ENCODE data around the gene KRT15.

Gene KRT15

DNA sequence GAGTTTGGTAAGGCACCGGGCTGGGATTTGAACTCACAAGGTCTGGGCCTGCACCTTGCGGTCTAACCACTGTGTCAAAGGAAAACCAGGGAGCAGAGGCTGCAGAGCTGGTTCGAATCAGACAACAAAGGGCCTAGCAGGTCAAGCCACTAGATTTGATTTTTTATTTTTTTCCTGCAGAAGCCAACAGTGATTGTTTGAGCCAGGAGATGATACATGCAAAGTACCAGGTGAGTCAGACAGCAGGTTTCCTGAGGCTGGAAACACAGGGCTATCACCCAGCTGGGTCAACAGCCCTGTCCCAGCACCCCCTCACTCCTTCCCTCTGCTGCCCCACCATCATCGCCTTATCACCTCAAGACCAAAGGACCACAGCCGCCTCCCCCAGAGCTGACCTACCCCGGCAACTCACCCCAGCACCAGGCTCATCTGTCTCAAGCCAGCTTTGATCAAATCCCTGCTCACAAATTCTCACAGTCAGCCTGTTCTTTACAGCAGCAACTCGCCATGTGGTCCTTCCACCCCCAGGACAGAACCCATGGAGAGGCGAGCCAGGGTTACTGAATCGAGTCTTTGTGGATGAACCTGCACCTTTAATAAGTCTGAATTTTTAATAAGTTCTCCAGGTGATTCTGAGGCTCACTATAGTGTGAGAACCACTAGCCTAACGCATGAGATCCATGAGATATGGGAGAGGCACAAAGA is 22.4 kb upstream of the KRT15 start:
- DNase-seq (ENCODE audit: low read depth, low spot score) = no peak
- POLR2A ChIA-PET = interaction anchor here (1.2 kb wide), 1 partner anchor 147 kb away, joined by 5 read pairs; the partner anchor contains the start of gene EIF1

DNA sequence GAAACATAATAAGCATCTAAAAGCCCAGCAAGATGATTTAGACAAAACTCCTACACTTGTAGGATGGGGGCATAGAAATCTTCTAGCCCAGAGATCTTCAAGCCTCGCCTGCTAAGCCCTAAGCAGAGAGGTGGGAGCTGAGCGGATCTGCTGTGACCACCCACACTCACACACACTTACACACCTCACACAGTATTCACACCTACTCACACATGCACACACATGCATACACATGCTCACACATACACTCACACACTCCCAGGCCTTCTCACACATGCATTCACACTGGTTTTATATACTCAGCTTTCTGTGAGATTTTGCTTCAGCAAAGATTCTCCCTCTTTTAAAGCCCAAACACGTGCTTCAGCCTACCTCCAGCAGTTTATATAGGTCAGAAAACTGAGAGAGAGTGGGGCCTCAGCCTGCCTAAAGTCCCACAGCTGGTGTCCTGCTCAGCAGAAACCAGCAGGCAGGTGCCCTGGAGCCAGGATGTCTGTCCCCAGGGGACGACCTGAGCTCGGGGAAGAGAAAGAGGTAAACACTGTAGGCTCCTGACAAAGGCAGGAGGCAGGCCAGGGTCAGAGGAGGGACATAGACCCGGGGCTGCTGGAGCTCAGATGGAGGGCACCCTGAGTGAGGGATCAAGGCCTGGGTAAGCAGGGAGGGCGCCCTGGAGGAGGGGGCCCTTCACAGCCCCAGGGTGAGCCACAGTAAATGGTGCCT is 21.4 kb upstream of the KRT15 start:
- no peak for DNase-seq (ENCODE audit: low read depth, low spot score)
- TF ChIP-seq, protein P1, sequence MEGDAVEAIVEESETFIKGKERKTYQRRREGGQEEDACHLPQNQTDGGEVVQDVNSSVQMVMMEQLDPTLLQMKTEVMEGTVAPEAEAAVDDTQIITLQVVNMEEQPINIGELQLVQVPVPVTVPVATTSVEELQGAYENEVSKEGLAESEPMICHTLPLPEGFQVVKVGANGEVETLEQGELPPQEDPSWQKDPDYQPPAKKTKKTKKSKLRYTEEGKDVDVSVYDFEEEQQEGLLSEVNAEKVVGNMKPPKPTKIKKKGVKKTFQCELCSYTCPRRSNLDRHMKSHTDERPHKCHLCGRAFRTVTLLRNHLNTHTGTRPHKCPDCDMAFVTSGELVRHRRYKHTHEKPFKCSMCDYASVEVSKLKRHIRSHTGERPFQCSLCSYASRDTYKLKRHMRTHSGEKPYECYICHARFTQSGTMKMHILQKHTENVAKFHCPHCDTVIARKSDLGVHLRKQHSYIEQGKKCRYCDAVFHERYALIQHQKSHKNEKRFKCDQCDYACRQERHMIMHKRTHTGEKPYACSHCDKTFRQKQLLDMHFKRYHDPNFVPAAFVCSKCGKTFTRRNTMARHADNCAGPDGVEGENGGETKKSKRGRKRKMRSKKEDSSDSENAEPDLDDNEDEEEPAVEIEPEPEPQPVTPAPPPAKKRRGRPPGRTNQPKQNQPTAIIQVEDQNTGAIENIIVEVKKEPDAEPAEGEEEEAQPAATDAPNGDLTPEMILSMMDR (IDR thresholded peaks at IDR 0.05; ENCODE audit: insufficient read depth, low read length, missing control alignments) = no peak
- CTCF ChIA-PET = interaction anchor here (0.8 to 3.7 kb wide), 8 partner anchors 10 to 923 kb away, joined by 3 to 38 read pairs (median 8); no protein-coding TSS in a partner anchor

More for the DNA sequence above, 22.4 kb upstream of the KRT15 start:
- TF ChIP-seq, protein P1 (IDR thresholded peaks at IDR 0.05; ENCODE audit: insufficient read depth, low read length, missing control alignments) = no peak
- CTCF ChIA-PET = interaction anchor here (0.7 to 3.7 kb wide), 9 partner anchors 9 to 924 kb away, joined by 3 to 38 read pairs (median 4); no protein-coding TSS in a partner anchor
- H3K4me3 ChIP-seq (ENCODE audit: low read depth, low read length) = no peak overlapping the region

DNA sequence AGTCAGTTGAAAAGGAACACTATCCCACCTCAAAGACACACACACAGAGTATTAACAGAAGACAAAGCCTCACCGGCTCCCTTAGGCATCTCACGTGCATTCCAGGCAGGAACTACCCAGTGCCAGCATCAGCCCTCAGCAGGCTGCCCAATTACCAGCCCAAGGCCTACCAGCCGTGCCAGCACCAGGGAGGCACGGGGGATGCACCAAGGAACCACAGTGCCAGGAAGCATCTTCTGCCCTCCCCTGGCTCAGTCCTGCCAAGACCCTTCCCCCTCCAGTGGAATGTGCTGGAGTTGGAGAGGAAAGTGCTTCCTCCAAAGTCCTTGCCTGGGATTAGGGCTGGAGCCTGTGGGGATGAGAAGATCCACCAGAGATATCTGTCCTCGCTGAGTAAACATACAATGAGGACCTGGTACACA is 20.4 kb upstream of the KRT15 start:
- no peak for DNase-seq (ENCODE audit: low read depth, low spot score)
- TF ChIP-seq, protein P1 (IDR thresholded peaks at IDR 0.05; ENCODE audit: insufficient read depth, low read length, missing control alignments) = no peak
- no peak overlapping the region for H3K4me3 ChIP-seq (ENCODE audit: low read depth, low read length)
- ChIA-PET POLR2A (interaction anchor here (0.9 to 1.0 kb wide), 3 partner anchors 9 to 12 kb away, joined by 3 to 6 read pairs (median 3); partner anchors contain the start of gene KRT19), CTCF (interaction anchor here (0.7 to 2.3 kb wide), 6 partner anchors 9 to 124 kb away, joined by 3 to 29 read pairs (median 5); no protein-coding TSS in a partner anchor)

More for the DNA sequence above, 21.4 kb upstream of the KRT15 start:
- POLR2A ChIA-PET = no interaction called here
- H3K4me3 ChIP-seq (ENCODE audit: low read depth, low read length) = no peak overlapping the region

DNA sequence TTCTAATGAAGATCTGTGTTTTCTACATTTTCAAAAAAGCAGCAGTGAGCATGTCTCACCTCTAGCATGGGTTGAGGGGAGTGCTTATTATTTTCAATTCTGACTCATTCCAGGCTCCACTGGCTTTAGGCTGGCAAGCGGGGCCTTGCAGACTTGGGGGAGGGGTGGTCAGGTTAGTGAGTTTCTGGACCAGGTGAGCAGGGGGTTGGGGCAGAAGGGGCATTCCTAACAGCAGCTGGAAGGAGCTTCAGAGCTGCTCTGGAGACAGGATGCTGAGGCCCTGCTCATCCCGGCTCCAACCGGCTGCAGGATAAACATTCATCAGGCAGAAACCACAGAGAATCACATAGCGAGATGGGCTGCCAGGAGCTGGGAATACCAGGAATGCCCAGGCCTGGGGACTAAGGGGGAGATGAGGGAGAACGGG is 19.9 kb upstream of the KRT15 start:
- H3K4me3 ChIP-seq (ENCODE audit: low read depth, low read length) = no peak overlapping the region
- ChIA-PET CTCF (interaction anchor here (0.7 to 2.3 kb wide), 6 partner anchors 9 to 125 kb away, joined by 3 to 29 read pairs (median 5); no protein-coding TSS in a partner anchor), POLR2A (interaction anchor here (0.9 to 1.0 kb wide), 3 partner anchors 8 to 12 kb away, joined by 3 to 6 read pairs (median 3); partner anchors contain the start of gene KRT19)
- TF ChIP-seq, protein P1 (IDR thresholded peaks at IDR 0.05; ENCODE audit: insufficient read depth, low read length, missing control alignments) = no peak
- no peak for DNase-seq (ENCODE audit: low read depth, low spot score)

DNA sequence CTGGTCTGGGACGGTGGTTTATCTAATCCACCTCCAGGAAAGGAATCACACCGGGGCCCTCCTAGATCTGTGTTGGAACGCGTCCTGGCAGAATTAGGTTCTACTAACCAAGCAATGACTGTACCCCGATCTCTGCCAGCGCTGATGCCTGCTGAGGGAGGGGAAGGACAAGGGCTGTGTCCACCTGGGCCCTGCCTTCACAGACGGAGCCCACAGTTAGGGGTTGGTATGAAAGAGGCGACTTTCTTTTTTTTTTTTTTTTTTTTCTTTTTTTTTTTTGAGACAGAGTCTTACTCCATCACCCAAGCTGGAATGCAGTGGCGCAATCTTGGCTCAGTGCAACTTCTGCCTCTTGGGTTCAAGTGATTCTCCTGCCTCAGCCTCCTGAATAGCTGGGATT is 19.3 kb upstream of the KRT15 start:
- TF ChIP-seq, protein P1 (IDR thresholded peaks at IDR 0.05; ENCODE audit: insufficient read depth, low read length, missing control alignments) = no peak

More for the DNA sequence above, 19.3 kb upstream of the KRT15 start:
- POLR2A ChIA-PET = interaction anchor here (1.0 kb wide), 2 partner anchors 10 to 11 kb away, joined by 3 to 6 read pairs; partner anchors contain the start of gene KRT19
- H3K4me3 ChIP-seq (ENCODE audit: low read depth, low read length) = no peak overlapping the region
- DNase-seq (ENCODE audit: low read depth, low spot score) = no peak
- CTCF ChIA-PET = interaction anchor here (0.8 to 2.3 kb wide), 5 partner anchors 11 to 126 kb away, joined by 3 to 29 read pairs (median 6); no protein-coding TSS in a partner anchor

Data from AG04449 (cell line).